NOMO-1 treated with DMSO at 0.1 percent for 48 hours (cell line): ENCODE results near the gene ULBP3.
"Not testable (repeated sequence)": the region's sequence is repeated elsewhere in the genome, so short reads cannot be mapped to it uniquely, and the experiment has no call there.

Source experiments
- DNase-seq: peaks from one replicate; lab custom pipeline; 2025; ENCODE audit not compliant: unreplicated experiment; lab: John Stamatoyannopoulos, UW

The ULBP3 gene

GRCh38 chr6:150043501-150044412 is 25.2 kb downstream of the ULBP3 start:
- DNase-seq = no peak

GRCh38 chr6:150043096-150043495 is 25.8 kb downstream of the ULBP3 start:
- no peak for DNase-seq

- no peak for DNase-seq
Observed at GRCh38 chr6:150038202-150039062, 30.5 kb downstream of the ULBP3 start.

GRCh38 chr6:150037526-150038201 is 31.3 kb downstream of the ULBP3 start:
- no peak for DNase-seq

GRCh38 chr6:150036081-150036480 is 32.8 kb downstream of the ULBP3 start:
- DNase-seq = no peak

- peak; percentile 26 for DNase-seq
Observed at GRCh38 chr6:150033207-150033771, 35.6 kb downstream of the ULBP3 start.

GRCh38 chr6:150032598-150032997 is 36.3 kb downstream of the ULBP3 start:
- DNase-seq = no peak

GRCh38 chr6:150030611-150031010 is 38.3 kb downstream of the ULBP3 start:
- no peak for DNase-seq

GRCh38 chr6:150029749-150030148 is 39.2 kb downstream of the ULBP3 start:
- no peak for DNase-seq

GRCh38 chr6:150029276-150029675 is 39.6 kb downstream of the ULBP3 start:
- no peak for DNase-seq

GRCh38 chr6:150028799-150029198 is 40.1 kb downstream of the ULBP3 start:
- no peak for DNase-seq

GRCh38 chr6:150027806-150028565 is 40.9 kb downstream of the ULBP3 start:
- no peak for DNase-seq

GRCh38 chr6:150026976-150027805 is 41.7 kb downstream of the ULBP3 start:
- DNase-seq = no peak

GRCh38 chr6:150025201-150025917 is 43.6 kb downstream of the ULBP3 start, which contains the start of gene RAET1L:
TSS of gene RAET1L (minus strand) at chr6:150025532. CDS start at chr6:150025471, 61 bp downstream.
- DNase-seq = no peak

- DNase-seq = no peak
Observed at GRCh38 chr6:150024646-150025155, 44.2 kb downstream of the ULBP3 start.

- not testable (repeated sequence) for DNase-seq
Observed at GRCh38 chr6:150024021-150024420, 44.9 kb downstream of the ULBP3 start.

- DNase-seq = not testable (repeated sequence)
Observed at GRCh38 chr6:150021870-150022269, 47.1 kb downstream of the ULBP3 start.

- DNase-seq = no peak
Observed at GRCh38 chr6:150018846-150019580, 49.9 kb downstream of the ULBP3 start.
